ENCODE measurements around the gene DCST2.

Gene DCST2

DNA sequence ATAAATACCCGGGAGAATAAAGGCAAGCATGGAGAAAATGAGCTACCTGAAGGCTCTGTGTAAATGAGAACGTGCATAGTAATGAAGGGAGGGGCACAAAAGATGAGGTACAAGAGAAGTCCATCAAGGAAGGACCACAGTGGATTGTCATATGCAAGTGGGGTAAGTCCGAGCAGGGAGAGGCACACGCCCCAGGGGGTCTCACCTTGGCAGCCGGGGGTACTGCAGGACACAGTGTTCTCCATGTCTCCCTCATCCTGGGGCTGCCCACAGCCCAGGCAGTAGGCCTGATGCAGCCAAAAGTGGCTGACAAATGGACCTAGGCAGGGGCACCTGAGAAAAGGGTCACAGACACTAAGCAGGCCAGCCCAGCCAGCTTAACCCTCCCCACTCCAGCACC is 10.0 kb downstream of the DCST2 start:
- DNase-seq, result no peak

DNA sequence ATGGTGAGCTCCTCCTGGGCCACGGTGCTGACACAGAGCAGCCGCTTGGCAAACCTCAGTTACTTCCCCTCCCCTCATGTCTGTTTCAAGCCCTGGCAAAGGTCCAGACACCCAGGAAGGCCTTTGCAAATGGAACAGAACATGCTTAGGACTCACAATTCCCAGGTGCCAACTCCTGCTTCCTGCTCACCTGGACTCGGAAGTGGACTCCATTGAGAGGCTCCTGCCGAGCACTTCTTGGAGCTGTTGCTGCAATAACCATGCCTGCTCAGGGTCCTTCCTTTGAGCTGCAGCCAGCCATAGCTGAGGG is 10.7 kb downstream of the DCST2 start:
- DNase-seq, result no peak

GRCh38 chr1:155022136-155022926 is 11.2 kb downstream of the DCST2 start:
- DNase-seq, result no peak

DNA sequence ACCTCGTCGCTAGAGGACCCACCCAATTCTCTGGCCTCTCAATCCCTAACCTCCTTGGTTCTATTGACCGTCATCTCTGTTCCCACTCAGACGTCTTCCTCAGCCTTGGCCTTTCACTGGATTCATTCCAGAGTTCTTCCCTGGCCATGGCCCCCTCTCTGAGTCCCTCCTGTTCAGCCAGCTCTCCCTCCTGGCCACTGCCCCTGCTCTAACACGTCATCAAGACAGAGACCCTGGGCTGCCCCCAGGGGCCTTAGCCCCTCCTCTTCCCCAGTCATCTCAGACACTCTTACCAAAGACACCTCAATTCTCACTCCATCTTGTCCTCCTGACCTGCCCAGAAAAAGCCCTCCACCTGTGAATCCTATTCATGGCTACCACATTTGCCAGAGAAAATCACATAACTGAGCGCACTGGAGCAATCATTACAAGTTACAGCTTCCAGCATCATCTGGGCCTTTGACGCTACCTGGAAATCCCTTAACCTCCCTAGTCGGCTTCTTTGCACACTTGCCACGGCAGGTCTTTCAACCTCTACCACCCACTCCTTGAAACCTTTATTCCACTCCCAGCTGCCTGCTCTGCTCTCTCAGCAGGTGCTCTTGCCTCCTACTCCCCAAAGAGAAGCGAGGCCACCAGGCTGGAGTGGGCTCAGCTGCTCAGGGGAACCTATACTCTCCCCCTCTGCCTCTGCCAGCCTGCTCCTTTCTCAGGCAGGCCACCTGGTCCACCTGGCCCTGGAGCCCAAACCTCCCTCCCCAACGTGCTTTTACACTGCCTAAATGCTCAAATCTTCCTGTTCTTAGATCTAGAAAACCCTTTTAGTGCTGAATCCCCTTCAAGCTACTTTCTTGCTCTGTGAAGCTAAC is 14.0 kb downstream of the DCST2 start:
- DNase-seq, result no peak

DNA sequence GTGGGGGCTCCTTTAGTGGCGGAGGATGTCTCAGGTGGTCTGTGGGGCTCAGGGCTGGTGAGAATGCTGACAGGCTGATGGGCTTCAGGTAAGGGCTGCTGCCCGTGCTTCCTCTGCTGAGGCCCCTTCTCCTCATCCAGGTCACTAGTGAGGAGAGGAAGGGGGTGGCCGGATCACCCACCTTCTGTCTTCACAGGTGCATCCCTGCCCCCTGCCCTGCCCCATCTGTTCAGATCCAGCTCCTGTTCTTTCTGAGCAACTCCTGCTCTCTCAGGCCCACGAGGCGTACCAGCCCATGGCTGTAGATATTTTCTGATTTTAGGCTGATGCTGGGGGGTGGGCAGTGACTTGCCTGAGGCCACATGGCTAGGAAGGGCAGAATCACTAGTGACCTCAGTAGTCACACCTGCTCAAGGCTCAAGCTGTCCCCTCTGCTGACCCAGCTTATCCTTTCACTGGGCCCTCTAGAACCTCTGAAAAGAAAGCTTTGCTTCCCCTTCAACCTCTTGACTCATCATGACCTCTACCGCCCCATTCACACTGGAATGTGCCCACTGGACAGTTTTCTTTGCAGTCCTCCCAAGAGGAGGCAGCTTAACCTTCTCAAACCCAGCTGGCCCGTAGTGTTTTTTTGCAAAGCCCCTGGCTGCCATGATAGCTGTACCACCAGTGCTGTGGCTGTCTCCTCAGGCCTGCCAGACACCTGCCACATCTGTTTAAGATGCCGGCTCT is 14.8 kb downstream of the DCST2 start:
- peak; percentile 25 for DNase-seq

DNA sequence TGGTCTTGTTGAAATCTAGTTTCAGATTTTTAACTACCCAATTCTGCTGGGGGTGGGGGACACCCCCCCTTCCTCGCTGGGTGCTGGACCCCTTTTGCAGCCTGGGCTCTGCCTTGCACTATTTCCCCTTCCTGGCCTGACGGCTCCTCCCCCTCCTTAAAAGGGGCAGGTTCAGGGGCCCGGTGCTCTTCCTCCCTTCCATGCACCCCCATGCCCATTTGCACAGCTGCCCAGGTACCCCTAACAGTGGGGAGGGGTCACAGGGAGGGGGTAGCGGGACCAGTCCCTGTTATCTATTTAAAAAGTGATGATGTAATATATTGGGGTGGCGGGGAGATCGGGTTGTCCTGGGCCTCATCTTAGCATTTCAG is 15.7 kb downstream of the DCST2 start:
- DNase-seq, result no peak

GRCh38 chr1:155017041-155017945 is 16.3 kb downstream of the DCST2 start:
- DNase-seq, result peak; percentile 83

DNA sequence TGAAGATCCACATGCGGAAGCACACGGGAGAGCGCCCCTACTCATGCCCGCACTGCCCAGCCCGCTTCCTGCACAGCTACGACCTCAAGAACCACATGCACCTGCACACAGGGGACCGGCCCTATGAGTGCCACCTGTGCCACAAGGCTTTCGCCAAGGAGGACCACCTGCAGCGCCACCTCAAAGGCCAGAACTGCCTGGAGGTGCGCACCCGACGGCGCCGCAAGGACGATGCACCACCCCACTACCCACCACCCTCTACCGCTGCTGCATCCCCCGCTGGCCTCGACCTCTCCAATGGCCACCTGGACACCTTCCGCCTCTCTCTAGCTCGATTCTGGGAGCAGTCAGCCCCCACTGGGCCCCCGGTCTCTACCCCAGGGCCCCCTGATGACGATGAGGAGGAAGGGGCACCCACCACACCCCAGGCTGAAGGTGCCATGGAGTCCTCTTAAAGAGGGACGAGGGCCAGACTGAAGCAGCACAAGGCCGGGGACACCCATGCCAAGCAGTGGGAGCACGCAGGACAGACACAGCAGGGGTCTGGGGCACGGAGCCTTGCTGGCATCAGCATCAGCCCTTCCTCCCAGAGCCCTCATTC is 17.2 kb downstream of the DCST2 start:
- DNase-seq, result no peak

DNA sequence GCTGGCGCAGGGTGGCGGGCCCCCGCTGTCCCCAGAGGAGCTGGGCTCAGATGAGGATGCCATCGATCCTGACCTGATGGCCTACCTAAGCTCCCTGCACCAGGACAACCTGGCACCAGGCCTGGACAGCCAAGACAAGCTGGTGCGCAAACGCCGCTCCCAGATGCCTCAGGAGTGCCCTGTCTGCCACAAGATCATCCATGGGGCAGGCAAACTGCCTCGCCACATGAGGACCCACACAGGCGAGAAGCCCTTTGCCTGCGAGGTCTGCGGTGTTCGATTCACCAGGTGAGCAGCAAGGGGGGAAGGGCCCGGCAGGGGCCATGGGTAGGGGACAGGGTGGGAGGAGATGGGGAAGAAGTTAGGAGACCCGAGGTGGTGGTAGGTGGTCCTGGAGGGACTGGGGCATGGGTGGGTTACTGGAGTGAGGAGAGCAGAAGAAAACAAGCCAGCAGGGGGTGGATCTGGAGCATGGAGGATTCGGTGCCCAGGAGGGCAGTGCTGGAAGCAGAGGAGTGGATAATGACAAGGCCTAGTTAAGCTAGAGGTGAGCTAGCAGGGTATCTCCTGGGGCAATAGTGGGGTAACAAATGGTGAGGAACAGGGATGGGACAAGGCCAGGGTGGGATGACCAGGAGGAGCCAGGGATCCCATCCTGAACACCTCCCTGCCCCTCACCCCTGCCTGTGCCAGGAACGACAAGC is 17.9 kb downstream of the DCST2 start:
- DNase-seq, result no peak

DNA sequence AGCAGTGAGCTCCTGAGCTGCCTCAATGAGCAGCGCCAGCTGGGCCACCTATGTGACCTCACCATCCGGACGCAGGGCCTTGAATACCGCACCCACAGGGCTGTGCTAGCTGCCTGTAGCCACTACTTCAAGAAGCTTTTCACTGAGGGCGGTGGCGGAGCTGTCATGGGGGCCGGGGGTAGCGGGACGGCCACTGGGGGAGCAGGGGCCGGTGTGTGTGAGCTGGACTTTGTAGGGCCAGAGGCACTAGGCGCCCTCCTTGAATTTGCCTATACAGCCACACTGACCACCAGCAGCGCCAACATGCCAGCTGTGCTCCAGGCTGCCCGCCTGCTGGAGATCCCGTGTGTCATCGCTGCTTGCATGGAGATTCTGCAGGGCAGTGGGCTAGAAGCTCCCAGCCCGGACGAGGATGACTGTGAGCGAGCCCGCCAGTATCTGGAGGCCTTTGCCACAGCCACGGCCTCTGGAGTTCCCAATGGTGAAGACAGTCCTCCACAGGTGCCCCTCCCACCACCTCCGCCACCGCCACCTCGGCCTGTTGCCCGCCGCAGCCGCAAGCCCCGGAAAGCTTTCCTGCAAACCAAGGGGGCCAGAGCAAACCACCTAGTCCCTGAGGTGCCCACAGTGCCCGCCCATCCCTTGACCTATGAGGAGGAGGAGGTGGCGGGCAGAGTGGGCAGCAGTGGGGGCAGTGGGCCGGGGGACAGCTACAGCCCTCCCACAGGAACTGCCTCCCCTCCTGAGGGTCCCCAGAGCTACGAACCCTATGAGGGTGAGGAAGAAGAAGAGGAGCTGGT is 18.7 kb downstream of the DCST2 start:
- DNase-seq, result no peak

GRCh38 chr1:155013632-155014031 is 19.9 kb downstream of the DCST2 start:
- no peak for DNase-seq

- DNase-seq, result no peak
These were observed 20.6 kb downstream of the DCST2 start for GRCh38 chr1:155012776-155013602.

DNA sequence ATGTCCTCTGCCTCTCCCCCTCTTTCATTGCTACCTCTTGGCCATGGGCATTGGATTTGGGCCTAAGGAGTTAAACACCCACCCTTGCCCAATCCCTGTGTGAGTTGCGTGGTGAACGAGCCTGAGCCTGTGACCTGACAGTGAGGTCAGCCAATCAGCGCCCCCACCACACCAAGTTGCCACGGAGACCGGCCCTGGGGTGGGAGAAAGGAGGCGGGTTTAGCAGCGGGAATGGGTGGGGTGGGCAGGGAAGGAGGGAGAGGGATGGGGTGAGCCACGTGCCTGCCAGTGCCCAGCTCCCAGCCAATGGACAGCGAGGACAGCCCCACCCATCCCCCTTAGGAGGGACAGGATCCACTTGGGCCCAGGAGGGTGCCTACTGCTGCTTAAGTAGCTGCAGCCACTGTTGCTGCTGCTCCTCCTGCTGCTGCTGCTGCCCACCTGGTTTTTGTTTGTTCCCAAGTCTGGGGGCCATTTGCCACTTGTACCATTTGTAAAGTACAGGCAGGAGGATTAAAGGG is 21.5 kb downstream of the DCST2 start:
- DNase-seq, result no peak

- no peak for DNase-seq
These were observed 22.1 kb downstream of the DCST2 start for GRCh38 chr1:155011437-155012025.

DNA sequence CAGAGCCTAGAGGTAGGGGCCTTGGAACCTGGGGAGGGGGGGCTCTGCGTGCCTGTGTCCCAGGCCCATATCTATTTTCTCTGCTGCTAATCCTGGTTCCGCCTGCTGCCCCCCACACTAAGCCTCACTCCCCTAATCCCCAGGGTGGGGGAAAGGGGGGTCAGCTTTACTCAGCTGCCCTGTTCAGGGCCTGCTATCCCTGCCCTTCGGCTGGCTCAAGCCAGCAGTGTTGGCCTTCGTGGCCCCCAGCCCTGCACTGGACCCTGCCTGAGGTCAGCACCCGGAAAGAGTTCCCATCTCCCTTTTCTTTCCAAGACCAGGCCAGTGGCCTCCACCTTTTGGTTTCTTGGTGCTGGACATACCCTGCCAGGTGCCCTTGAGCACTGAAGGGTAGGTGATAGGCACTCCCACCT is 22.6 kb downstream of the DCST2 start:
- no peak for DNase-seq

GRCh38 chr1:155010211-155010918 is 23.2 kb downstream of the DCST2 start:
- DNase-seq, result no peak

- DNase-seq, result no peak
These were observed 23.8 kb downstream of the DCST2 start for GRCh38 chr1:155009742-155010141.

DNA sequence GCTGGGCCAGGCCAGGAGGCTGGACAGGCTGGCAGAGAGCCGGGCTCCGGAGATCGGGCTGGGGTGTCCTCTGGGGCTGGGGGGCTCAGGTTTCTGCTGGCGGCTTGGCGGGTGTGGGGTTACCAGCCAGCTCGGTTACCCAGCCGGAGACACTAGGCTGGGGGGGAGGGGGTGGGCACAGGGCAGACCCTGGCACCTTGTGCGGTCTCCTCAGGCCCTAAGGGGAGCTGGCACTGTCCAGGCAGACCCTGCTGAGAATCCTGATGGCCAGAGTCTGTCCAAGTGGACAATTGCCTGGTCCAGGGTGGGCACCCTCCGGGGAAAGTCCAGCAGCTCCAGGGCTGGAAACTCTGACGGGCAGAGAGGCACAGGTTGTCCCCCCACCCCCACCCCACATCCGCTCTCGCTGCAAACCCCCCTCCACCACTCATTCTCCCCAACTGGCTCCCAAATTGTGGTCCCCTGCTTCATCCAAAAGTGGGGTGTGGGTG is 24.3 kb downstream of the DCST2 start:
- DNase-seq, result no peak
